GM23248 (cell line): ENCODE measurements around the gene MICU1. TPM values are rescaled to one million over a fixed set of nuclear protein-coding genes. Genes with fewer than 3 reads are reported as not detected.
"Not testable (repeated sequence)": the region's sequence is repeated elsewhere in the genome, so short reads cannot be mapped to it uniquely, and the experiment has no call there.

ENCODE experiments used
- DNase-seq: peaks from one replicate; pipeline ENCODE4 v3.0.0-alpha.2; 2015
- H2AFZ ChIP-seq: fragments of 200-600 bp; sonication (generic); 2 replicates; pipeline ENCODE4 v1.6.1; 2016; ENCODE audit warnings: antibody characterized with exemption
- H3F3A ChIP-seq: fragments of 200-600 bp; sonication (generic); 2 replicates; pipeline ENCODE4 v1.6.1; 2016; ENCODE audit warnings: mild to moderate bottlenecking, antibody characterized with exemption, mixed run types; ENCODE audit not compliant: insufficient read depth
- H3K27ac ChIP-seq: fragments of 200-600 bp; sonication (generic); 2 replicates; pipeline ENCODE4 v1.5.1; 2016; ENCODE audit warnings: mild to moderate bottlenecking
- H3K27me3 ChIP-seq: fragments of 200-600 bp; sonication (generic); replicated peaks from 2 replicates; pipeline ENCODE4 v1.6.1; 2016; ENCODE audit warnings: mild to moderate bottlenecking; ENCODE audit not compliant: insufficient read depth
- H3K36me3 ChIP-seq: fragments of 200-600 bp; sonication (generic); 2 replicates; pipeline ENCODE4 v1.6.1; 2016; ENCODE audit warnings: low read depth, mild to moderate bottlenecking
- H3K4me1 ChIP-seq: fragments of 200-600 bp; sonication (generic); 2 replicates; pipeline ENCODE4 v1.6.1; 2016; ENCODE audit warnings: mild to moderate bottlenecking; ENCODE audit not compliant: insufficient read depth
- H3K4me2 ChIP-seq: fragments of 200-600 bp; sonication (generic); one replicate; pipeline ENCODE4 v1.6.1; 2016; ENCODE audit warnings: mild to moderate bottlenecking; ENCODE audit not compliant: unreplicated experiment
- H3K4me3 ChIP-seq: fragments of 200-600 bp; sonication (generic); 2 replicates; pipeline ENCODE4 v1.5.1; 2016; ENCODE audit warnings: mild to moderate bottlenecking
- H3K79me2 ChIP-seq: fragments of 200-600 bp; sonication (generic); 2 replicates; pipeline ENCODE4 v1.6.1; 2016; ENCODE audit warnings: mild to moderate bottlenecking; ENCODE audit not compliant: insufficient read depth
- H3K9ac ChIP-seq: fragments of 200-600 bp; sonication (generic); 2 replicates; pipeline ENCODE4 v1.6.1; 2016; ENCODE audit warnings: mild to moderate bottlenecking
- H3K9me2 ChIP-seq: fragments of 200-600 bp; sonication (generic); 2 replicates; pipeline ENCODE4 v1.6.1; 2016; ENCODE audit warnings: mixed run types, mild to moderate bottlenecking, moderate library complexity; ENCODE audit not compliant: insufficient read depth
- H3K9me3 ChIP-seq: fragments of 200-600 bp; sonication (generic); one replicate; pipeline ENCODE4 v1.6.1; 2017; ENCODE audit warnings: low read depth
- H4K20me1 ChIP-seq: fragments of 200-600 bp; sonication (generic); 2 replicates; pipeline ENCODE4 v1.6.0; 2016; ENCODE audit not compliant: insufficient read depth
- EZH2 ChIP-seq: fragments of 200-600 bp; sonication (generic); IDR thresholded peaks from 2 replicates; pipeline ENCODE4 v1.6.1; 2018; ENCODE audit warnings: antibody characterized with exemption, mild to moderate bottlenecking; ENCODE audit not compliant: insufficient read depth, poor library complexity, severe bottlenecking
- EZH2phosphoT487 ChIP-seq: fragments of 200-600 bp; sonication (generic); IDR thresholded peaks from 2 replicates; pipeline ENCODE4 v1.6.1; 2018; ENCODE audit warnings: antibody characterized with exemption, moderate library complexity, mild to moderate bottlenecking, low read depth; ENCODE audit not compliant: insufficient read depth
- WGBS, 2 experiments: methylation state at CpG; one replicate each; pipeline ENCODE4 v1.1.6; 2015 to 2017; ENCODE audit warnings: low lambda C conversion rate in 2 of 2, low coverage in 1 of 2; ENCODE audit errors: missing lambda C conversion rate in 2 of 2; 5-methylcytosine and 5-hydroxymethylcytosine counted together
- in situ Hi-C: fragments of 300-500 bp; cut with MboI; formaldehyde crosslinking; loops from 2 replicates; pipeline ENCODE4 v1.15.0; 2020
- polyA plus RNA-seq: library from polyadenylated mRNA; unstranded; fragments of >200 nt; fragmentation: Nextera tagmentation; extraction: Ambion mirVana; gene quantifications from 2 replicates; pipeline ENCODE4 v1.2.1, GENCODE V29; 2016
- total RNA-seq: library from RNA; depleted of rRNA; stranded (reverse); fragments of >200 nt; shearing (Covaris generic); gene quantifications from 2 replicates; pipeline ENCODE4 v1.2.3, GENCODE V29; 2014

The MICU1 gene
- total and polyA plus RNA-seq, 2 experiments from 2014 or later = 37.3 to 45.0 TPM

- H3K27ac ChIP-seq = no peak overlapping the region
- no peak for TF ChIP-seq EZH2
- no peak overlapping the region for H3K4me2 ChIP-seq
- no peaks in the 10 kb centered on the region for H3K27me3 ChIP-seq
- H3K4me1 ChIP-seq = peaks cover 11% of the 10 kb centered on the region
- H3F3A ChIP-seq = no peaks in the 10 kb centered on the region
- H4K20me1 ChIP-seq = no peaks in the 10 kb centered on the region
- no peak overlapping the region for H3K4me3 ChIP-seq
- no peaks in the 10 kb centered on the region for H3K9me3 ChIP-seq
- H3K79me2 ChIP-seq = peaks cover 90% of the 10 kb centered on the region
- in situ Hi-C loops = no loop called here
- H3K36me3 ChIP-seq = no peaks in the 10 kb centered on the region
- H3K9me2 ChIP-seq = no peaks in the 10 kb centered on the region
- no peak for DNase-seq
- WGBS, 2 experiments = 73 to 84% methylated on average over 2 of the region's 2 CpGs
- H2AFZ ChIP-seq = no peak overlapping the region
- H3K9ac ChIP-seq = no peak overlapping the region
Observed at GRCh38 chr10:72349438-72349837, 276.4 kb downstream of the MICU1 start.

GRCh38 chr10:72348282-72348681 lies 277.6 kb downstream of the MICU1 start:
- Histone ChIP-seq H4K20me1 (no peaks in the 10 kb centered on the region), H3K9me2 (no peaks in the 10 kb centered on the region), H3K36me3 (no peaks in the 10 kb centered on the region), H3K27me3 (no peaks in the 10 kb centered on the region), H2AFZ (no peak overlapping the region), H3K4me2 (no peak overlapping the region), H3K4me1 (peaks cover 8% of the 10 kb centered on the region), H3K9me3 (no peaks in the 10 kb centered on the region), H3K79me2 (peaks cover 83% of the 10 kb centered on the region), H3K27ac (no peak overlapping the region), H3F3A (no peaks in the 10 kb centered on the region), H3K9ac (no peak overlapping the region), H3K4me3 (no peak overlapping the region)
- no peak for DNase-seq
- no peak for TF ChIP-seq EZH2phosphoT487
- TF ChIP-seq EZH2 = no peak
- in situ Hi-C loops = no loop called here
- WGBS, 2 experiments = 83 to 86% methylated on average over 7 of the region's 7 CpGs

DNA sequence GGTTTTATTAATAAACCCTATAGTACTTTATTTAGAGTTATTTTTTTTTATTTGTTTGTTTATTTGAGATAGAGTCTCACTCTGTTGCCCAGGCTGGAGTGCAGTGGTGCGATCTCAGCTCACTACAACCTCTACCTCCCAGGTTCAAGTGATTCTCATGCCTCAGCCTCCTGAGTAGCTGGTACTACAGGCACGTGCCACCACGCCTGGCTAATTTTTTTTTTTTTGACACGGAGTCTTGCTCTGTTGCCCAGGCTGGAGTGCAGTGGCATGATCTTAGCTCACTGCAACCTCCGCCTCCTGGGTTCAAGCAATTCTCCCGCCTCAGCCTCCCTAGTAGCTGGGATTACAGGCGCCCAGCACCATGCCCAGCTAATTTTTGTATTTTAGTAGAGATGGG lies 279.8 kb downstream of the MICU1 start:
- H3K9me3 ChIP-seq, H3K27me3 ChIP-seq, H4K20me1 ChIP-seq, H3K4me1 ChIP-seq, H3K36me3 ChIP-seq, H3K4me2 ChIP-seq, H3K27ac ChIP-seq, H2AFZ ChIP-seq, H3K9ac ChIP-seq, H3K4me3 ChIP-seq, H3K9me2 ChIP-seq, H3F3A ChIP-seq, in situ Hi-C loops, DNase-seq: not testable (repeated sequence)
- 92 to 93% methylated on average over 5 to 7 of the region's 7 CpGs for WGBS, 2 experiments
- H3K79me2 ChIP-seq = peaks cover 61% of the 10 kb centered on the region

DNA sequence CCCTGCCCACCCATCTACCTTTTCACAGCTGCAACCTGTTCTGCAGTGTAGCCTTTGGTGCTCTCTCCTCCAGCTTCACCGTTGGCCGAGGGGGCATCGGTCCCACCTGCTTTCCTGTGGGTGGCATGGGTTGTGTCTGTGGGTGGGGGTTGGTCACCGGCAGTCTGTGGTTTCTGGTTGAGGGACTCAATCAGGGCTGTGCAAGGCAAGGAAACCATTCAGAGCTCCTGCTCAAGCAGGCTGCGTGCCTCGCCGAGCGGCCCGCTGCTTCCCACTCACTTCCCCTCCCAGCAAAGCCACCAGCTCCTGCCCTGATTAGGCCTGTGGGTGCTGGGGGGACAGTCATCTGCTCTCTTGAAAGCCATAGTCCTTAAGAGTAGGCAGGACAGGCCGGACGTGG lies 280.9 kb downstream of the MICU1 start:
- H3K9me3 ChIP-seq = no peaks in the 10 kb centered on the region
- peaks cover 4% of the 10 kb centered on the region; the same call in 1 of the 2 replicates for H3K36me3 ChIP-seq
- no peak overlapping the region for H3K9ac ChIP-seq
- H3F3A ChIP-seq = no peaks in the 10 kb centered on the region
- H3K4me2 ChIP-seq = no peak overlapping the region
- H3K9me2 ChIP-seq = no peaks in the 10 kb centered on the region
- DNase-seq = no peak
- H3K4me1 ChIP-seq = no peaks in the 10 kb centered on the region
- H3K79me2 ChIP-seq = peaks cover 49% of the 10 kb centered on the region
- H4K20me1 ChIP-seq = no peaks in the 10 kb centered on the region
- H3K27me3 ChIP-seq = no peaks in the 10 kb centered on the region
- no peak for TF ChIP-seq EZH2
- TF ChIP-seq EZH2phosphoT487 = no peak
- in situ Hi-C loops = no loop called here
- H3K27ac ChIP-seq = no peak overlapping the region
- no peak overlapping the region for H2AFZ ChIP-seq
- H3K4me3 ChIP-seq = no peak overlapping the region
- WGBS, 2 experiments = 92 to 95% methylated on average over 11 of the region's 11 CpGs

GRCh38 chr10:72342911-72343310 lies 283.0 kb downstream of the MICU1 start:
- no peak overlapping the region for H3K4me3 ChIP-seq
- H3K9ac ChIP-seq = no peak overlapping the region
- no peaks in the 10 kb centered on the region for H4K20me1 ChIP-seq
- H3K36me3 ChIP-seq = peaks cover 16% of the 10 kb centered on the region
- H3K27me3 ChIP-seq = no peaks in the 10 kb centered on the region
- H3K4me1 ChIP-seq = no peaks in the 10 kb centered on the region
- H3K79me2 ChIP-seq = peaks cover 29% of the 10 kb centered on the region
- no peak for DNase-seq
- no peak overlapping the region for H3K4me2 ChIP-seq
- 98 to 100% methylated on average over 5 of the region's 5 CpGs for WGBS, 2 experiments
- TF ChIP-seq EZH2phosphoT487 (no peak), EZH2 (no peak)
- H3K9me2 ChIP-seq = no peaks in the 10 kb centered on the region
- in situ Hi-C loops = no loop called here
- no peaks in the 10 kb centered on the region for H3F3A ChIP-seq
- no peaks in the 10 kb centered on the region for H3K9me3 ChIP-seq
- H3K27ac ChIP-seq = no peak overlapping the region
- no peak overlapping the region for H2AFZ ChIP-seq
